PFSK-1 (cell line): ENCODE data around the gene ARFGAP3.

Experiments
- FOXP2 ChIP-seq: optimal IDR thresholded peaks from 2 replicates; pipeline ENCODE3; 2011; ENCODE audit warnings: borderline replicate concordance, control low read depth, inconsistent platforms; ENCODE audit not compliant: insufficient read depth; ENCODE audit errors: extremely low read length, extremely low read depth
- POLR2AphosphoS5 ChIP-seq: IDR thresholded peaks from 2 replicates; pipeline ENCODE4 v1.6.1; 2012; ENCODE audit warnings: low read depth, mild to moderate bottlenecking, control low read depth, low read length, moderate library complexity
- REST ChIP-seq, 2 experiments: IDR thresholded peaks; 2 replicates each; pipeline versions ENCODE4 v1.6.1 to v1.8.0; 2011 to 2012; ENCODE audit warnings: low read depth in 2 of 2, low read length in 2 of 2, control low read depth in 1 of 2, inconsistent platforms in 1 of 2, mild to moderate bottlenecking in 1 of 2, moderate library complexity in 1 of 2; ENCODE audit not compliant: insufficient read depth in 1 of 2
- SIN3A ChIP-seq: IDR thresholded peaks from 2 replicates; pipeline ENCODE4 v1.6.1; 2012; ENCODE audit warnings: mild to moderate bottlenecking, low read length, moderate library complexity, borderline replicate concordance; ENCODE audit not compliant: insufficient read depth
- TAF1 ChIP-seq: IDR thresholded peaks from 2 replicates; pipeline ENCODE4 v1.6.1; 2012; ENCODE audit warnings: low read length, control low read depth, borderline replicate concordance; ENCODE audit not compliant: insufficient read depth

- no peak for TF ChIP-seq POLR2AphosphoS5
- TF ChIP-seq REST (IDR thresholded peaks at IDR 0.05; ENCODE audit: insufficient read depth in 1 of 2, low read depth in 2 of 2, low read length in 2 of 2), result no peak
- TF ChIP-seq TAF1, result no peak
- TF ChIP-seq FOXP2, result no peak
- TF ChIP-seq SIN3A, result no peak
Measured at GRCh38 chr22:42855211-42855610, 1.9 kb downstream of the ARFGAP3 start.
